Hepatocyte (in vitro differentiated cells): ENCODE results near the gene HOTAIR.
A peak's percentile ranks its signal among the peaks of the same experiment; 100 is the strongest.

Experiments used
- CTCF ChIP-seq: fragments of 200-600 bp; sonication (generic); IDR thresholded peaks from 2 replicates; pipeline ENCODE4 v1.5.1; 2016; ENCODE audit warnings: antibody characterized with exemption, mild to moderate bottlenecking; ENCODE audit not compliant: poor library complexity
- EZH2 ChIP-seq: fragments of 200-600 bp; sonication (generic); IDR thresholded peaks from 2 replicates; pipeline ENCODE4 v1.6.1; 2016; ENCODE audit warnings: antibody characterized with exemption, mild to moderate bottlenecking, borderline replicate concordance

DNA sequence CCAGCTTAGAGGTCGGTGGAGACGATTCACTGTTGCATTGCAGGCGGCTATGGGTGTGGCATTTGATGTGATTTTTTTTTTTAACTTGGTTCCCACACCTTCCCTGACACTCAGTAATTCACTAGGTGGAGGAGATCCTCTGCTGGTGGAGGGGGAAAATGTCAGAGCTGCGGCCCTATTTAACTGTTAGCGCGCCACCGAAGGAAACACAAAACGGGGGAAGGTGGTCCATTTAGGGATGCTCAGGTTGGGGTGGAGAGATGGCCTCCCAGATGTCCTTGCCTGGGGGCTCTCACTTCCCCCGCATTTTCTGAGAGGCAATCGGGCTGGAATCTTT lies 24.3 kb downstream of the HOTAIR start:
- TF ChIP-seq EZH2: peak; percentile 44
- TF ChIP-seq CTCF: no peak
